OCI-LY3 (cell line): Measurements from ENCODE around the gene LPIN2.

Experiments
- CTCF ChIP-seq: fragments of 200-600, 300-600 bp; sonication (generic); IDR thresholded peaks from 2 replicates; pipeline ENCODE4 v1.5.1; 2014; ENCODE audit warnings: antibody characterized with exemption, low read length, low read depth
- EZH2phosphoT487 ChIP-seq: fragments of 200-600 bp; shearing (Covaris generic); IDR thresholded peaks from 2 replicates; pipeline ENCODE4 v1.6.1; 2018; ENCODE audit warnings: antibody characterized with exemption, mixed run types, low read depth

- TF ChIP-seq CTCF (no peak), EZH2phosphoT487 (no peak)
Observed at GRCh38 chr18:2984091-2984490, 28.9 kb downstream of the LPIN2 start.
